HG03135 (cell line): Measurements from ENCODE around the gene ABCA1.
"Not testable (repeated sequence)": the region's sequence is repeated elsewhere in the genome, so short reads cannot be mapped to it uniquely, and the experiment has no call there.

Source experiments
- ATAC-seq: cut with Tn5 transposase; IDR thresholded peaks from one replicate; pipeline ENCODE4 v1.9.1; 2021; ENCODE audit warnings: mild to moderate bottlenecking, moderate library complexity; ENCODE audit not compliant: unreplicated experiment

ABCA1 gene

DNA sequence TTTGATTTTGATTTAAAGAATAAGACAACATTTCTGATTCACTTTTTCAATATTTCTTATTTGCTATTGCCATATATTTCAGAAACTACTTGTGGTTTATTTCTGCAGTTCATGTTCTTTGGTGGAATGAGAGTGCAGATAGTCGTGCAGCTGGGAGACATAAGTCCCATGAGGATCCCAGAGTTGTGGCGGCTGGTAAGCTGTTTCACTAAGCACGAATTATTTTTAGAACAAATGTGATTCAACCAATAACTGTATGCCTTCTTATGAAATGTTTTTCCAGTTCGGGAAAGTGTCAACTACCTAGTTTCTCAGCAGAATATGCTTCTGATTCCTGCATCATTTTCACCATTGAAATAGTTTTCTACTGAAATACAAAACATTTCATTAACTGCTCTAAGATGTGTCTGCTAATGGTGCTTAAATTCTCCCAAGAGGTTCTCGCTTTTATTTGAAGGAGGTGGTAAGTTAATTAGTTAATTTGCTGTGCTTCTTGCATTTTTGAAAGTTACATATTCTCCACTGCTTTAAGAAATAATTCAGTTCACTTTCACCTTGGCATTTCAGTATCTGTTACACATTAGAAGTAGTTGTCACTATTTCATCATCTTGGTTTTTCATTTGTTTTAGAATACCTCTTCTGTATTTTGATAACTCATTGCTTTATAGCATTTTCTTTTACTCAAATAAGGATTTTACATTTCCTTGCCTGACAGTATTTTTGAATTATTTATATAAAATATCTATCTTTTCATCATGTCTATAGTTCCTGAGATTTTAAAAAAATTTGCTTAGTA is 155.0 kb downstream of the ABCA1 start:
- peak; percentile 31 for ATAC-seq

DNA sequence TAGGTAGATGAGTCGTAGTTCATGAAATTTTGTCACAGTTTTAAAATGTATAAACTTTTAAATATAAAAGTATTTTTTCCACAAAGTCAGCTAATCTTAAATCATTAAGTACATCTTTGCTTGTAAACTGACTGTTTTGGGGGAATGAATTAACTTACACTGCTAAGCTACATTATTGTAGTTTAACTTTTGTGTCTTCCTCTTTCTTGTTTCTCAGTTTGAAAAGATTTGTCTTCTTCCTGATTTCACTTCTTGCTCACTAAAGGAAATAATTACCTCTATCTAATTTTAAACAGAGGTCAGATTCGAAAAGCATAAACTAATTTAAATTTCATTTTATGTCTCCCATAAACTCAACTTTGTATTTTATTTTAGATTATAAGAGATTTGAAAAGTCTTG is 158.3 kb downstream of the ABCA1 start:
- no peak for ATAC-seq

- not testable (repeated sequence) for ATAC-seq
Observed at GRCh38 chr9:104769029-104769428, 158.9 kb downstream of the ABCA1 start.

DNA sequence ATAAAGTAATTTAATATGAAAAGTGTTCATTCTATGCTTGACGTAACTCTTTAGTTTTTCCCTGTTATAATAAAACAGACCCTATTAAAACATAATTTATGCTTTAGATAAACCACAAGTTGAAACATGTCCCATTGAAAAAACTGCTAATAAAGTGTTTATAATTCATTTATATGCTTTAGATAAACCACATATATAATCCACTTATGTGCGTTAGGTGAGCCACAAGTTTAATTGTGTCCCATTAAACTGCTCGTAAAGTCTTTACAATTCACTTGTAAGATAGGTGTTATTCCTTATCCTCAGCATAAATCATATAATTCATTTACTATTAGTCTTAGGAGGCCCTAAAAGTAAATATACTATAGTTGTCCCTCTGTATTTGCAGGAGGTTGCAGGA is 160.4 kb downstream of the ABCA1 start:
- no peak for ATAC-seq

DNA sequence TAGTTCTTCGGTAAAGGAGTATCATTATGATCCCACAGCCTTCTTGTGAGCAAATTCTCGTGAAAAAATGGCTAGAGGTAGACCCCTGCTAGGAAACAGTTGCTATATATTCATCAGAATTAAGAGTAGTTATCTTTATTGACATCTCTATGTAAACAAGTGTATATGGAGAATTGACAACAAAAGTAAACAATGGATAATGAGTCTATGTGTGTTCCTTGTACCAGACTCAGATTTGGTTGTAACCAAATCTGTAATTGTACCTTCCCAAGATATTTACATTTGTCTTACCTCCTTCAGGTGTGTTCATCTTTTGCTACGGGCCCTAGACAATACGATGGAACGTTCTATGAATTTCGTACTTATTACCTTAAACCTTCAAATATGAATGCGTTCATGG is 161.9 kb downstream of the ABCA1 start:
- no peak for ATAC-seq

- ATAC-seq: no peak
Observed at GRCh38 chr9:104765138-104765537, 162.8 kb downstream of the ABCA1 start.

DNA sequence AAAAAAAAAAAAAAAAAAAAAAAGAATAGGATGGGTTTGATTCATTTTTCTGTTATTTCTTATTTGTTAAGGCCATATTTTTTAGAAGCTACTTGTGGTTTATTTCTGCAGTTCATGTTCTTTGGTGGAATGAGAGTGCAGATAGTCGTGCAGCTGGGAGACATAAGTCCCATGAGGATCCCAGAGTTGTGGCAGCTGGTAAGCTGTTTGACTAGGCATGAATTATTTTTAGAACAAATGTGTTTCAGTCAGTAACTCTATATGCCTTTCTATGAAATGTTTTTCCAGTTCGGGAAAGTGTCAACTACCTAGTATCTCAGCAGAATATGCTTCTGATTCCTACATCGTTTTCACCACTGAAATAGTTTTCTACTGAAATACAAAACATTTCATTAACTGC is 169.0 kb downstream of the ABCA1 start:
- no peak for ATAC-seq

GRCh38 chr9:104750185-104750767 is 177.7 kb downstream of the ABCA1 start:
- ATAC-seq: peak; percentile 41

DNA sequence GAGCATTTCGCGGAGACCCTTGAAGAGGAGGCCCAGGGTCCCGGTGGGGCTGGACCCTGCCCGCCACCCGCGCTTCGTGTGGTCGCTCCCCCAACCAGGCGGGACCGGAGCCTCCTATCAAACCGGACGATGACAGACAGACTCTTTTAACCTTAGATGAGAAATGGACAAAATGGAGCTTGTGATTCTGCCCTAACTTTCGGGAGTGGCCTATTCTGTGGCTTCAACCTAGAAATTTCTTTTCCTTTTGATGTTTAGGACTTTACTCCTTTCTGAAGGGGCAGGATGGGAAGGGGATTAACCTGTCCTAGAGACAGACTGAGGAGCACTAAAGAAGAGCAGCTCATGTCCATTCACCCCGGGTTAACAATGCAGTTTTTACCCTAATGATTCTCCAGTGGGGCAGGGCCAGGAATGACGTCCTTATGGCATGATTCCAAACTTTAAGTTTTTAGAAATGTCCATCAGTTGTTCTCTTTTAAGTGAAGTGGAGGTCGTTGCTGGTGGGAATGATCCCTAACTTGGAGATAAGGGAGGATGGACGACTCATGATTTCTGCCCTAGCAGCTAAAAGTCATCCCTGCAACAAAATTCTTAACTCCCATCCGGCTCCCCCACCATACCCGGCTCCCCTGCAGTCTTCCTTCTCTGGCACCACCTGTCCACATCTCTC is 179.5 kb downstream of the ABCA1 start:
- no peak for ATAC-seq

DNA sequence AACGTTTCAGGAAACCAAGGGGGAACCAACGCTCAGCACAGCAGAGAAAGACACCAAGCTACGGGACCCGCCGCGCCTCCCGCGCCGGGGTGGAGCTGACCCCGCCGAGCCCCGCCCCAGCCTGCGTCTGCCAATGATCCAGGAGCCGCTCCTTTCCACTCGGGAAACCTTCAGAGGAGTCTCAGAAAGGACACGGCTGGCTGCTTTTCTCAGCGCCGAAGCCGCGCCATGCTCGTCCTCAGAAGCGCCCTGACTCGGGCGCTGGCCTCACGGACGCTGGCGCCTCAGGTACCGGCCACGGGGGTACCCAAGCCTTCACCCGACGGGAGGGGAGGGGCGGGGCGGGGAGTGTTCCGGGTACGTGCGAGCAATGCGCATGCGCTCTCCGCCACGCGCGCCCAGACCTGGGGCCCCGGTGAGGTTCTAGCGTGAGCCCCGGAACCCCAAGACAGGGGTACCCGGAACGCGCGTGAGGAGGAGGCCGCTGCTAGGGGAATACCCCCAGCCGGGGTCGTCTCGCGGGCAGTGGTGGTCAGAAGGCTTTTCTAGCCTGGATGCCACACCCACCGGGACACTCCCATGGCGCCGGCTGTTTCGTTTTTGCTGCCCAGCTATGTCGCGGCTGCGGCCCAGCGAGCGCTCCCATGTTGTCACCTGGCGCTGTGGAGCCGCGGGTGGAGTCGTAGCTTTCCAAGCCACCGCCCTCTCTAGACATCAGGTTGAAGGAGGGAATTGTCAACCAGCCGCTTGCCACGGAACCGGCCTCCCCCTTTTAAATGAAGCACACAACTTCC is 180.2 kb downstream of the ABCA1 start, which contains the start of gene NIPSNAP3A:
NIPSNAP3A (plus strand) TSS at position 119 of the 794 bp plus-strand sequence; CDS start at position 229, 110 bp downstream.
- ATAC-seq: peak; percentile 86

- ATAC-seq: no peak
Observed at GRCh38 chr9:104747245-104747564, 180.8 kb downstream of the ABCA1 start.

DNA sequence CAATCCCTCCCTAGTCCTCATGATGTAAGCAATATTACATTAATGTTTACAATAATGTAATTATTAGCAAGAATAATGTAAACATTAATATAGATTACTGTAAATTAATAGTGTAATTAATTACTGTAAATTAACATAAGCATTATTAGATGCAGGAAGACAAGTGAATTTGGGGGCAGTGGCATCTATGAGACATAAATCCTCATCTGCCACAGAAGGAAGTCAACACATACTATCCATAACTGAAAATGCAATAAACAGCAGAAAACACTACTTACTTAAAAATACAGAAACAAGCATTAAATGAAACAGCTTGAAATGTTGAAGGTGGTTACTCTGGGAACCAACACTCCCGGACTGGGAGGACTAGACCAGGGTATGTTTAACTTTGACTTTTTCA is 181.2 kb downstream of the ABCA1 start:
- no peak for ATAC-seq

- ATAC-seq: no peak
Observed at GRCh38 chr9:104746285-104746684, 181.7 kb downstream of the ABCA1 start.

DNA sequence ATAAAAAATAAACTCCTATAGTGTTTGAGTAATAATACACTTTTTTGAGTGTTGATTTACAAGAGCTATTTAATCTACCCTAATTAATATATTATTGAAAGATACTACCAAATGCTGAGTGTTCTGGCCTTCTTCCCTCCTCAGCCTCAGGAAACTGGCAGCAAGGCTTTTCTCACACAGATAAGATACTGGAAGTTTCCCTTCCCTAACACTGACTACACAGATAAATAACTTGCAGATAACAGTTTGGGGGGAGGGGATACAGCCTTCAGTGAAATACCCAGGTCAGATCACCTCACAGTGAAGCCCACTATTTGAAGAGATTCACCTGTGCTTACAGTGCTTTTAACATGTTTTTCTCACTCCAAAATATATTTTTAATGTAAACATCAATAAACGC is 182.1 kb downstream of the ABCA1 start:
- no peak for ATAC-seq

- ATAC-seq: peak; percentile 38
Observed at GRCh38 chr9:104743376-104743985, 184.5 kb downstream of the ABCA1 start.

DNA sequence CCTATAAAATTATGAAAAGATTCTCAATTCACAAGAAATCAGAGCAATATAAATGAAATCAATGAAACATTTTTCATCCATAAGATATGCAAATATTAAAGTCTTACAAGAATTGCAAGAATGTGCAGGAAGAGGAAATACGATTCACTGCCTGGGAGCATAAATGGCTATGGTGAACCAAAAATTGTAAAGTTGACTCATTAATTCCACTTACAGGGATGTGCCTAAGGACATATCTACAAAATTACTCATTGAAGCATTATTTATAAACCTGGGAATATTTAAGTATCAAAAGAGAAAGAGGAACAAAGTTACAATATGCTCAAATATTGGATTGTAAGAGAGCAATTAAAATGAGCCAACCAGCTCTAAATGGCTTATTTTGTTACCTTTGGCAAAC is 187.3 kb downstream of the ABCA1 start:
- no peak for ATAC-seq

- ATAC-seq: no peak
Observed at GRCh38 chr9:104738452-104738851, 189.5 kb downstream of the ABCA1 start.
